GM18520 (cell line): Measurements from ENCODE around the gene MPP2.

ENCODE experiments used
- ATAC-seq: cut with Tn5 transposase; IDR thresholded peaks from one replicate; pipeline ENCODE4 v1.9.1; 2021; ENCODE audit not compliant: unreplicated experiment

The MPP2 gene

GRCh38 chr17:43827596-43827995 lies 79.7 kb downstream of the MPP2 start:
- no peak for ATAC-seq

GRCh38 chr17:43826206-43826605 lies 81.1 kb downstream of the MPP2 start:
- ATAC-seq = no peak

DNA sequence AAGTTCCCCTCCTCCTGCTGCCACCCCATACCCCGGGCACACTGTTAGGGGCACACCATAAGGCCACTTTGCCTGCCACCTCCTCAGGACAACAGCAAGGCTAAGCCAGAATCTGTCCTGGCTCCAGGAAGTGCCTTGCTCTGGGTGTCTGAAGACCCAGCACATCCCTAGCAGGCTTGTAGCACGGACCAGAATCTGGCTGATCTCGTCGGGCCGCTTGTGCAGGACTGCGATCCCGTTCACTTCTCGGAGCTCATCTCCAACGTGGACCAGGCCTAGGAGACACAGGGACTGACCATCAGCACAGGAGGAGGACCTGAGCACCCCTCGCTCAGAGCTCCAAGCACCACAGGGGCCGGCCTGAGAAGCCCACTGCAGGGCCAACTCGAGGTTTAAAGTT lies 81.8 kb downstream of the MPP2 start:
- ATAC-seq = no peak
